K562 (cell line): Measurements from ENCODE around the gene APBB2. TPM values are rescaled to one million over a fixed set of nuclear protein-coding genes. Genes with fewer than 3 reads are reported as not detected.

Experiments used
- POLR2AphosphoS5 ChIP-seq: IDR thresholded peaks from 2 replicates; pipeline ENCODE4 v1.6.1; 2011; ENCODE audit warnings: mild to moderate bottlenecking, low read depth, low read length, moderate library complexity; ENCODE audit not compliant: control insufficient read depth, insufficient read depth
- SMARCB1 ChIP-seq: IDR thresholded peaks from 2 replicates; pipeline ENCODE4 v1.6.1; 2011; ENCODE audit warnings: improper control_type of control experiment, low read depth; ENCODE audit not compliant: insufficient read length
- ZBTB17 ChIP-seq: fragments of 450-650 bp; formaldehyde crosslinking; IDR thresholded peaks from 2 replicates; pipeline ENCODE4 v1.4.0; 2020; ENCODE audit warnings: mild to moderate bottlenecking
- ZNF696 ChIP-seq: fragments of 250-450 bp; sonication (Bioruptor Pico); conservative IDR thresholded peaks from 2 replicates; pipeline ENCODE4 v1.4.0; 2020; ENCODE audit warnings: mild to moderate bottlenecking, moderate library complexity
- ZNF79 ChIP-seq: fragments of 250-450 bp; sonication (Bioruptor Pico); IDR thresholded peaks from 2 replicates; pipeline ENCODE4 v1.4.0; 2020; ENCODE audit warnings: low read depth, mild to moderate bottlenecking, moderate library complexity
- polyA plus RNA-seq, 8 experiments: library from polyadenylated mRNA; depleted of rRNA in 4 of 8; stranded (reverse) in 5 of 8; unstranded in 3 of 8; fragments of >200 nt; fragmentation: Nextera tagmentation in 2 of 8; fragmentation: Illumina TruSeq in 1 of 8; extraction: Ambion mirVana in 2 of 8; extraction: Trizol in 1 of 8; gene quantifications; 2 replicates each; pipeline versions ENCODE4 v1.2.1 to v1.2.3, GENCODE V29; 2011 to 2014; ENCODE audit warnings: inconsistent platforms in 1 of 8, missing spikeins in 1 of 8
- total RNA-seq, 7 experiments: library from RNA; depleted of rRNA in 6 of 7; stranded (reverse); fragments of >200 nt in 6 of 7; fragmentation: Illumina TruSeq in 2 of 7; extraction: Trizol in 2 of 7; gene quantifications; 2 replicates each; pipeline versions ENCODE4 v1.2.1 to v1.2.3, GENCODE V29; 2011 to 2021; ENCODE audit warnings: low replicate concordance in 1 of 7
- TF ChIP-seq, protein P1 (sequence below): fragments of 450-650 bp; formaldehyde crosslinking; IDR thresholded peaks from 2 replicates; pipeline ENCODE4 v1.4.0; 2020; ENCODE audit warnings: mild to moderate bottlenecking
- TF ChIP-seq, protein P2 (sequence below): IDR thresholded peaks from 2 replicates; pipeline ENCODE4 v1.6.1; 2016; ENCODE audit warnings: missing genetic modification characterization, missing compliant biosample characterization
- TF ChIP-seq, protein P3 (sequence below): fragments of 450-650 bp; formaldehyde crosslinking; IDR thresholded peaks from 2 replicates; pipeline ENCODE4 v1.4.0; 2020; ENCODE audit warnings: mild to moderate bottlenecking, moderate library complexity

APBB2 gene
- total and polyA plus RNA-seq, 9 of the 15 experiments (the other 6 are each of a cell fraction or from before 2014, with no cell fraction given) = 0.08 to 2.1 (median 1.4) TPM

- TF ChIP-seq, protein P1, sequence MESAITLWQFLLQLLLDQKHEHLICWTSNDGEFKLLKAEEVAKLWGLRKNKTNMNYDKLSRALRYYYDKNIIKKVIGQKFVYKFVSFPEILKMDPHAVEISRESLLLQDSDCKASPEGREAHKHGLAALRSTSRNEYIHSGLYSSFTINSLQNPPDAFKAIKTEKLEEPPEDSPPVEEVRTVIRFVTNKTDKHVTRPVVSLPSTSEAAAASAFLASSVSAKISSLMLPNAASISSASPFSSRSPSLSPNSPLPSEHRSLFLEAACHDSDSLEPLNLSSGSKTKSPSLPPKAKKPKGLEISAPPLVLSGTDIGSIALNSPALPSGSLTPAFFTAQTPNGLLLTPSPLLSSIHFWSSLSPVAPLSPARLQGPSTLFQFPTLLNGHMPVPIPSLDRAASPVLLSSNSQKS (CRISPR knock-in tag) = no peak
- TF ChIP-seq ZBTB17 (no peak), POLR2AphosphoS5 (no peak), ZNF696 (CRISPR knock-in tag) (no peak), SMARCB1 (no peak), ZNF79 (no peak)
- TF ChIP-seq, protein P2, sequence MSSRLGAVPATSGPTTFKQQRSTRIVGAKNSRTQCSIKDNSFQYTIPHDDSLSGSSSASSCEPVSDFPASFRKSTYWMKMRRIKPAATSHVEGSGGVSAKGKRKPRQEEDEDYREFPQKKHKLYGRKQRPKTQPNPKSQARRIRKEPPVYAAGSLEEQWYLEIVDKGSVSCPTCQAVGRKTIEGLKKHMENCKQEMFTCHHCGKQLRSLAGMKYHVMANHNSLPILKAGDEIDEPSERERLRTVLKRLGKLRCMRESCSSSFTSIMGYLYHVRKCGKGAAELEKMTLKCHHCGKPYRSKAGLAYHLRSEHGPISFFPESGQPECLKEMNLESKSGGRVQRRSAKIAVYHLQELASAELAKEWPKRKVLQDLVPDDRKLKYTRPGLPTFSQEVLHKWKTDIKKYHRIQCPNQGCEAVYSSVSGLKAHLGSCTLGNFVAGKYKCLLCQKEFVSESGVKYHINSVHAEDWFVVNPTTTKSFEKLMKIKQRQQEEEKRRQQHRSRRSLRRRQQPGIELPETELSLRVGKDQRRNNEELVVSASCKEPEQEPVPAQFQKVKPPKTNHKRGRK (tag) = no peak
- TF ChIP-seq, protein P3, sequence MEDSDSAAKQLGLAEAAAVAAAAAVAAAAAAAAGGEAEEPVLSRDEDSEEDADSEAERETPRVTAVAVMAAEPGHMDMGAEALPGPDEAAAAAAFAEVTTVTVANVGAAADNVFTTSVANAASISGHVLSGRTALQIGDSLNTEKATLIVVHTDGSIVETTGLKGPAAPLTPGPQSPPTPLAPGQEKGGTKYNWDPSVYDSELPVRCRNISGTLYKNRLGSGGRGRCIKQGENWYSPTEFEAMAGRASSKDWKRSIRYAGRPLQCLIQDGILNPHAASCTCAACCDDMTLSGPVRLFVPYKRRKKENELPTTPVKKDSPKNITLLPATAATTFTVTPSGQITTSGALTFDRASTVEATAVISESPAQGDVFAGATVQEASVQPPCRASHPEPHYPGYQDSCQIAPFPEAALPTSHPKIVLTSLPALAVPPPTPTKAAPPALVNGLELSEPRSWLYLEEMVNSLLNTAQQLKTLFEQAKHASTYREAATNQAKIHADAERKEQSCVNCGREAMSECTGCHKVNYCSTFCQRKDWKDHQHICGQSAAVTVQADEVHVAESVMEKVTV (CRISPR knock-in tag) = no peak
Observed at GRCh38 chr4:41144040-41144379, 70.3 kb downstream of the APBB2 start (continued).
